OCI-LY1 (cell line): Measurements from ENCODE around the gene TRIO.

Experiments
- H2AFZ ChIP-seq: fragments of 200-600 bp; sonication (generic), shearing (Covaris generic); 2 replicates; pipeline ENCODE4 v1.6.0; 2014; ENCODE audit warnings: antibody characterized with exemption, mild to moderate bottlenecking, low read length
- H3F3A ChIP-seq: fragments of 200-600 bp; sonication (generic), shearing (Covaris generic); 2 replicates; pipeline ENCODE4 v1.6.0; 2014; ENCODE audit warnings: mild to moderate bottlenecking, antibody characterized with exemption, low read length, moderate library complexity; ENCODE audit not compliant: insufficient read depth
- H3K27ac ChIP-seq: fragments of 200-600 bp; sonication (generic); 2 replicates; pipeline ENCODE4 v1.5.1; 2014; ENCODE audit warnings: low read length, mixed run types, mild to moderate bottlenecking, low read depth; ENCODE audit not compliant: poor library complexity, severe bottlenecking
- H3K27me3 ChIP-seq: fragments of 200-600 bp; sonication (generic); 2 replicates; pipeline ENCODE4 v1.6.0; 2014; ENCODE audit warnings: antibody characterized with exemption, mild to moderate bottlenecking, low read length, moderate library complexity; ENCODE audit not compliant: insufficient read depth
- H3K36me3 ChIP-seq: fragments of 200-600 bp; sonication (generic); 2 replicates; pipeline ENCODE4 v1.6.1; 2014; ENCODE audit warnings: mild to moderate bottlenecking, antibody characterized with exemption, low read length, moderate library complexity, mixed read lengths; ENCODE audit not compliant: insufficient read depth
- H3K4me1 ChIP-seq: fragments of 200-600 bp; sonication (generic); 2 replicates; pipeline ENCODE4 v1.5.1; 2014; ENCODE audit warnings: mild to moderate bottlenecking, low read length, moderate library complexity; ENCODE audit not compliant: insufficient read depth, severe bottlenecking
- H3K4me2 ChIP-seq: fragments of 200-600 bp; sonication (generic), shearing (Covaris generic); 2 replicates; pipeline ENCODE4 v1.6.1; 2014; ENCODE audit warnings: low read length
- H3K4me3 ChIP-seq: fragments of 200-600 bp; sonication (generic); 2 replicates; pipeline ENCODE4 v1.5.1; 2014; ENCODE audit warnings: low read length, low read depth, mild to moderate bottlenecking, mixed read lengths; ENCODE audit not compliant: poor library complexity, severe bottlenecking
- H3K79me2 ChIP-seq: fragments of 200-600 bp; shearing (Covaris generic); 2 replicates; pipeline ENCODE4 v1.6.1; 2016; ENCODE audit warnings: mixed run types, low read length, mixed read lengths; ENCODE audit not compliant: insufficient read depth
- H3K9ac ChIP-seq: fragments of 200-600 bp; sonication (generic), shearing (Covaris generic); 2 replicates; pipeline ENCODE4 v1.6.1; 2014; ENCODE audit warnings: mild to moderate bottlenecking, low read length, mixed read lengths
- H3K9me2 ChIP-seq: fragments of 200-600 bp; sonication (generic), shearing (Covaris generic); 2 replicates; pipeline ENCODE4 v1.6.1; 2014; ENCODE audit warnings: low read depth, mild to moderate bottlenecking, low read length, mixed read lengths
- H3K9me3 ChIP-seq: fragments of 200-600 bp; shearing (Covaris generic); 2 replicates; pipeline ENCODE4 v1.6.1; 2014; ENCODE audit warnings: low read length, mixed read lengths
- H4K20me1 ChIP-seq: fragments of 200-600 bp; sonication (generic), shearing (Covaris generic); 2 replicates; pipeline ENCODE4 v1.6.0; 2016; ENCODE audit warnings: mild to moderate bottlenecking, low read length; ENCODE audit not compliant: insufficient read depth
- CTCF ChIP-seq: fragments of 200-600 bp; sonication (generic), shearing (Covaris generic); IDR thresholded peaks from 2 replicates; pipeline ENCODE4 v1.5.1; 2017; ENCODE audit warnings: mild to moderate bottlenecking, antibody characterized with exemption, low read length, moderate library complexity, mixed read lengths
- EZH2 ChIP-seq: fragments of 200-600 bp; sonication (generic), shearing (Covaris generic); IDR thresholded peaks from 2 replicates; pipeline ENCODE4 v1.8.0; 2017; ENCODE audit warnings: borderline replicate concordance, mixed run types, mild to moderate bottlenecking, antibody characterized with exemption, low read length, moderate library complexity, mixed read lengths

Gene TRIO

GRCh38 chr5:14328144-14328543 is 185.0 kb downstream of the TRIO start:
- H4K20me1 ChIP-seq: no peaks in the 10 kb centered on the region
- no peak overlapping the region for H2AFZ ChIP-seq
- no peak overlapping the region for H3K9ac ChIP-seq
- H3K9me3 ChIP-seq: no peaks in the 10 kb centered on the region
- no peaks in the 10 kb centered on the region for H3K79me2 ChIP-seq
- no peaks in the 10 kb centered on the region for H3K9me2 ChIP-seq
- H3K36me3 ChIP-seq: no peaks in the 10 kb centered on the region
- H3K4me2 ChIP-seq: no peak overlapping the region
- no peak for TF ChIP-seq EZH2
- TF ChIP-seq CTCF: no peak
- H3K4me1 ChIP-seq: no peaks in the 10 kb centered on the region
- no peaks in the 10 kb centered on the region for H3F3A ChIP-seq
- H3K4me3 ChIP-seq: no peak overlapping the region
- no peaks in the 10 kb centered on the region for H3K27me3 ChIP-seq
- no peak overlapping the region for H3K27ac ChIP-seq

DNA sequence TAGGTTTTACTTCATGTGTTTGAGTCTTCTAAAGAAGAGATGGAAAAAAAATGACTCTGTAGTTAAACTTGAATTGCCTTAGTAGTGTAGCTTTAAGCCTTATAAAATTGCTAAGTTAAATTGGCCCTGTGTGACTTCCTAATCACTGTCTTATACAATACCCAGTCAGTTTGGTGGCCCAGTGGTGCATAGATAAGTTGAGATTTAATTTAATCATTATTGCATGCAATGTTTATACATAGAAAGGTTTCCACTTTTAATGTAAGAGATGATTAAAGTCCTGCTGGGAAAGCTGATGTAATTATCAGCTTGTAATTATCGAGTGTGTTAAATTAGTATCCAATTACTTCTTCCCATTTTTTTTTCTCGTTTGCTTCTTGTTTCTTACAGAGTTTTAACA is 187.1 kb downstream of the TRIO start:
- Histone ChIP-seq H3K4me3 (no peak overlapping the region), H3K4me1 (no peaks in the 10 kb centered on the region), H3K27me3 (no peaks in the 10 kb centered on the region), H3K36me3 (no peaks in the 10 kb centered on the region), H4K20me1 (no peaks in the 10 kb centered on the region), H3K9me3 (no peaks in the 10 kb centered on the region), H3K4me2 (no peak overlapping the region), H2AFZ (no peak overlapping the region), H3K9me2 (no peaks in the 10 kb centered on the region), H3K9ac (no peak overlapping the region), H3F3A (no peaks in the 10 kb centered on the region), H3K79me2 (no peaks in the 10 kb centered on the region), H3K27ac (no peak overlapping the region)
- TF ChIP-seq EZH2: no peak
- TF ChIP-seq CTCF: no peak

DNA sequence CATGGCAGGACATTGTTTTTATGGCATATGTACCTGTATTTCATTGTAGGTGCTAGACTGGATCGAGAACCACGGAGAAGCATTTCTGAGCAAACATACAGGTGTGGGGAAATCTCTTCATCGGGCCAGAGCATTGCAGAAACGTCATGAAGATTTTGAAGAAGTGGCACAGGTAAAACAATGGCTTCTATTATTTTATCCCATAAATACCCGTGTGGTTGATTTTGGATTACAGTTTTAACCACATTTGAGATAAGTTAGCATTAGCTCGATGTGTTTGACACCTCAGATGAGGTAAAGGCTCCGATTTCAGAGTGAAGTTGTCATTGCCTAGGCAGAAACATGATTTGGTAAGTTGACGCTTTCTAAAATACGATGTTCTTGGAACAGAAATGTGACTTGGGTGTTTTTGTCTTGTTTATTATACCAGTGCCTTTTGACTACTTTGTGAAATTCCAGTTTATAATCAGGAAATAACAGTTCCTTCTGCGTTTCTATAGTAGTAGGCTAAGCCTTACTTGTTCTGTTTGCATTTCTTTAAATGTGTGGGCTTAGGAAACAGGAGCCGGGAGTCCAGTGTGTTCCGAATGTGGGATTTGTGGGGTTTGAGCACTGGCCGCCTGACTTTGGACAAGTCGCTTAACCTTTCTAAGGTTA is 187.7 kb downstream of the TRIO start:
- Histone ChIP-seq H3F3A (no peaks in the 10 kb centered on the region), H2AFZ (no peak overlapping the region), H3K27ac (no peak overlapping the region), H4K20me1 (no peaks in the 10 kb centered on the region), H3K4me3 (no peak overlapping the region), H3K4me1 (no peaks in the 10 kb centered on the region), H3K27me3 (no peaks in the 10 kb centered on the region), H3K9ac (no peak overlapping the region), H3K4me2 (no peak overlapping the region), H3K9me2 (no peaks in the 10 kb centered on the region), H3K9me3 (no peaks in the 10 kb centered on the region), H3K36me3 (no peaks in the 10 kb centered on the region), H3K79me2 (no peaks in the 10 kb centered on the region)
- TF ChIP-seq EZH2 (no peak), CTCF (no peak)
